ENCODE results near the gene VAT1L.

Gene VAT1L

GRCh38 chr16:77993111-77993985 is 205.0 kb downstream of the VAT1L start:
- DNase-seq (ENCODE audit: low read depth), result no peak

- DNase-seq (ENCODE audit: low read depth), result no peak
These were observed 207.6 kb downstream of the VAT1L start for GRCh38 chr16:77995843-77996455.

GRCh38 chr16:77998350-77999023 is 210.1 kb downstream of the VAT1L start:
- DNase-seq (ENCODE audit: low read depth), result no peak

- no peak for DNase-seq (ENCODE audit: low read depth)
These were observed 213.2 kb downstream of the VAT1L start for GRCh38 chr16:78001451-78002025.

- peak; percentile 34 for DNase-seq (ENCODE audit: low read depth)
These were observed 214.7 kb downstream of the VAT1L start for GRCh38 chr16:78002915-78003538.

GRCh38 chr16:78004517-78004916 is 216.2 kb downstream of the VAT1L start:
- no peak for DNase-seq (ENCODE audit: low read depth)

GRCh38 chr16:78005881-78006280 is 217.5 kb downstream of the VAT1L start:
- DNase-seq (ENCODE audit: low read depth), result no peak

GRCh38 chr16:78007121-78007520 is 218.8 kb downstream of the VAT1L start:
- DNase-seq (ENCODE audit: low read depth), result no peak

GRCh38 chr16:78022347-78023060 is 234.1 kb downstream of the VAT1L start, which contains the start of gene CLEC3A:
Gene CLEC3A, plus strand, starts transcription at chr16:78022548. Its CDS starts 79 bp downstream, at chr16:78022627.
- no peak for DNase-seq (ENCODE audit: low read depth)

- DNase-seq (ENCODE audit: low read depth), result no peak
These were observed 235.8 kb downstream of the VAT1L start for GRCh38 chr16:78024159-78024558.

- no peak for DNase-seq (ENCODE audit: low read depth)
These were observed 237.3 kb downstream of the VAT1L start for GRCh38 chr16:78025631-78026030.

- DNase-seq (ENCODE audit: low read depth), result no peak
These were observed 239.7 kb downstream of the VAT1L start for GRCh38 chr16:78028018-78028417.

Measured in T follicular helper cell (primary cell).